HepG2 (cell line): ENCODE data around the gene PPP1R12A. TPM values are rescaled to one million over a fixed set of nuclear protein-coding genes. Genes with fewer than 3 reads are reported as not detected.
"Not testable (repeated sequence)": the region's sequence is repeated elsewhere in the genome, so short reads cannot be mapped to it uniquely, and the experiment has no call there.

Experiments used
- ATAC-seq: fragments of 200-7000 bp; cut with Tn5 transposase; 3 replicates; pipeline ENCODE4 v1.9.1; 2020; ENCODE audit warnings: mild to moderate bottlenecking, moderate library complexity
- BruUV-seq: library from RNA; stranded (reverse); fragments of 400-500 nt; replicated peaks from 2 replicates; lab custom pipeline; 2021; lab: Mats Ljungman, UMichigan
- CTCF ChIA-PET: fragments of 300-600 bp; formaldehyde crosslinking; extraction: SDS; loops from one replicate; lab custom pipeline; 2021; ENCODE audit warnings: low total read pairs, inconsistent platforms, low intra/inter-chr PET ratio; lab: Yijun Ruan, JAX
- POLR2A ChIA-PET: fragments of 350-600 bp; sonication (Branson Sonifier 250); formaldehyde crosslinking; loops from one replicate; lab custom pipeline; 2020; ENCODE audit warnings: antibody characterized with exemption, inconsistent platforms; lab: Yijun Ruan, JAX
- DNase-seq: peaks from one replicate; pipeline ENCODE4 v3.0.0-alpha.2; 2015; ENCODE audit warnings: low spot score
- FAIRE-seq: peaks from 3 replicates; lab custom pipeline; 2011; peaks lifted over from hg19 to GRCh38; lab: Jason Lieb, UNC
- H2AFZ ChIP-seq: one replicate; pipeline ENCODE4 v1.6.1; 2011; ENCODE audit warnings: low read length, inconsistent platforms
- H3K27ac ChIP-seq: fragments of 300-600 bp; 3 replicates; pipeline ENCODE4 v1.8.0; 2011; ENCODE audit warnings: mixed run types, mild to moderate bottlenecking, mixed read lengths, low read length, inconsistent platforms; ENCODE audit not compliant: insufficient read depth; ENCODE audit errors: extremely low read length
- H3K27me3 ChIP-seq, 2 experiments: fragments of 200-600 bp in 1 of 2; 2 replicates in 1 of 2; 3 replicates in 1 of 2; pipeline versions ENCODE4 v1.6.0 to v1.8.0; 2011; ENCODE audit warnings: low read length in 2 of 2, mild to moderate bottlenecking in 2 of 2, moderate library complexity in 2 of 2, inconsistent platforms in 1 of 2; ENCODE audit not compliant: insufficient read depth in 2 of 2, control insufficient read depth in 1 of 2
- H3K36me3 ChIP-seq, 2 experiments: fragments of 200-600 bp in 1 of 2; replicated peaks in 1 of 2; 2 replicates in 1 of 2; 3 replicates in 1 of 2; pipeline versions ENCODE4 v1.5.1 to v1.8.0; 2011; ENCODE audit warnings: low read length in 2 of 2, inconsistent platforms in 1 of 2; ENCODE audit not compliant: insufficient read depth in 2 of 2, control insufficient read depth in 1 of 2
- H3K4me1 ChIP-seq: 2 replicates; pipeline ENCODE4 v1.5.1; 2012; ENCODE audit warnings: low read length, inconsistent platforms; ENCODE audit not compliant: insufficient read depth
- H3K4me2 ChIP-seq: 2 replicates; pipeline ENCODE4 v1.6.0; 2011; ENCODE audit warnings: low read depth, low read length, inconsistent platforms
- H3K4me3 ChIP-seq, 3 experiments: fragments of 200-600 bp in 1 of 3; sonication (generic), shearing (Covaris generic) in 1 of 3; replicated peaks in 1 of 3; 2 replicates each; pipeline ENCODE4 v1.5.1; 2011 to 2016; ENCODE audit warnings: low read length in 3 of 3, inconsistent platforms in 2 of 3, low read depth in 2 of 3, mild to moderate bottlenecking in 2 of 3, control low read depth in 1 of 3, mixed read lengths in 1 of 3; ENCODE audit not compliant: insufficient read depth in 1 of 3
- H3K79me2 ChIP-seq: one replicate; pipeline ENCODE4 v1.6.1; 2011; ENCODE audit warnings: low read length, inconsistent platforms; ENCODE audit not compliant: insufficient read depth
- H3K9ac ChIP-seq: 2 replicates; pipeline ENCODE4 v1.6.0; 2011; ENCODE audit warnings: mild to moderate bottlenecking, low read depth, low read length, inconsistent platforms; ENCODE audit not compliant: insufficient read depth
- H3K9me3 ChIP-seq: 2 replicates; pipeline ENCODE4 v1.5.1; 2012; ENCODE audit warnings: mild to moderate bottlenecking, low read length
- H4K20me1 ChIP-seq: 2 replicates; pipeline ENCODE4 v1.6.0; 2011; ENCODE audit warnings: inconsistent platforms, mild to moderate bottlenecking, low read length, moderate library complexity; ENCODE audit not compliant: insufficient read depth
- BHLHE40 ChIP-seq: IDR thresholded peaks from 2 replicates; pipeline ENCODE4 v1.6.1; 2011; ENCODE audit warnings: low read length, improper control_type of control experiment
- HOXD1 ChIP-seq: sonication (generic); formaldehyde crosslinking; IDR thresholded peaks from 2 replicates; pipeline ENCODE4 v1.5.0; 2020; ENCODE audit warnings: missing genetic modification reagents
- NR2F2 ChIP-seq: IDR thresholded peaks from 2 replicates; pipeline ENCODE4 v1.6.1; 2012; ENCODE audit warnings: low read depth, inconsistent platforms, borderline replicate concordance
- SP1 ChIP-seq, 2 experiments: fragments of 450-650 bp in 1 of 2; sonication (generic) in 1 of 2; formaldehyde crosslinking in 1 of 2; IDR thresholded peaks; 2 replicates each; pipeline versions ENCODE4 v1.4.0 to v1.6.1; 2016 to 2020; ENCODE audit warnings: missing genetic modification reagents in 1 of 2
- ZNF138 ChIP-seq: sonication (generic); formaldehyde crosslinking; IDR thresholded peaks from 2 replicates; pipeline ENCODE4 v1.5.0; 2020; ENCODE audit warnings: mild to moderate bottlenecking, low read depth, missing genetic modification reagents
- ZNF275 ChIP-seq: sonication (generic); formaldehyde crosslinking; IDR thresholded peaks from 2 replicates; pipeline ENCODE4 v1.8.0; 2022; ENCODE audit warnings: missing genetic modification reagents, mild to moderate bottlenecking, inconsistent platforms, borderline replicate concordance
- WGBS: methylation state at CpG from one replicate; pipeline ENCODE4 v1.1.6; 2017; ENCODE audit warnings: low lambda C conversion rate; 5-methylcytosine and 5-hydroxymethylcytosine counted together
- in situ Hi-C: cut with HindIII; loops from 2 replicates; pipeline ENCODE4 v1.10.0; 2017; ENCODE audit warnings: low pct_unique_long_range_greater_than_20kb; ENCODE audit not compliant: extremely low pct_ligation_motif_present
- intact Hi-C: fragments of 100-400 bp; cut with micrococcal nuclease; formaldehyde crosslinking; loops from one replicate; pipeline ENCODE4 v1.10.0; 2022; ENCODE audit not compliant: unreplicated experiment
- polyA plus RNA-seq, 8 experiments: library from polyadenylated mRNA; depleted of rRNA in 3 of 8; stranded (reverse) in 7 of 8; unstranded in 1 of 8; fragments of >200 nt; fragmentation: Illumina TruSeq in 4 of 8; extraction: Trizol in 4 of 8; gene quantifications; 2 replicates each; pipeline versions ENCODE4 v1.2.1 to v1.2.3, GENCODE V29; 2011 to 2016; ENCODE audit warnings: low read depth in 4 of 8, missing spikeins in 1 of 8, mixed read lengths in 1 of 8; ENCODE audit not compliant: insufficient read depth in 1 of 8
- total RNA-seq, 5 experiments: library from RNA; depleted of rRNA; stranded (reverse); fragments of >200 nt; fragmentation: Illumina TruSeq; extraction: Trizol; gene quantifications; 2 replicates each; pipeline ENCODE4 v1.2.3, GENCODE V29; 2016; ENCODE audit warnings: low read depth in 1 of 5

The PPP1R12A gene
- total and polyA plus RNA-seq, 2 of the 13 experiments (the other 11 are each of a cell fraction or from before 2014, with no cell fraction given): 23.8 to 50.0 TPM

- H3K36me3 ChIP-seq: peaks cover 0 to 47% of the 10 kb centered on the region in 2 experiments; a peak in 4 of 5 replicates
- intact Hi-C loops: no loop called here
- BruUV-seq: no TSS peak
- no peak overlapping the region for H3K9ac ChIP-seq
- no peak overlapping the region for H2AFZ ChIP-seq
- H3K4me3 ChIP-seq: no peak overlapping the region
- TF ChIP-seq NR2F2: no peak
- TF ChIP-seq ZNF138: no peak
- no peak for TF ChIP-seq BHLHE40
- no peak for TF ChIP-seq SP1 (IDR thresholded peaks at IDR 0.05)
- TF ChIP-seq SP1 (CRISPR knock-in tag; IDR thresholded peaks at IDR 0.05): no peak
- no peak for TF ChIP-seq ZNF275 (CRISPR knock-in tag)
- TF ChIP-seq HOXD1 (CRISPR knock-in tag): no peak
- ATAC-seq (no peak), DNase-seq (no peak), FAIRE-seq (no peak)
- WGBS: 94% methylated on average over 3 of the region's 3 CpGs
- H3K27ac ChIP-seq: no peak overlapping the region
- no peaks in the 10 kb centered on the region for H3K9me3 ChIP-seq
- no peak overlapping the region for H3K4me2 ChIP-seq
- POLR2A ChIA-PET: no interaction called here
- H3K79me2 ChIP-seq: no peaks in the 10 kb centered on the region
- in situ Hi-C loops: no loop called here
- no peaks in the 10 kb centered on the region for H3K27me3 ChIP-seq
- CTCF ChIA-PET: no interaction called here
- H3K4me1 ChIP-seq: no peaks in the 10 kb centered on the region
- H4K20me1 ChIP-seq: no peaks in the 10 kb centered on the region
Observed at GRCh38 chr12:79818856-79819255, 116.0 kb downstream of the PPP1R12A start.

DNA sequence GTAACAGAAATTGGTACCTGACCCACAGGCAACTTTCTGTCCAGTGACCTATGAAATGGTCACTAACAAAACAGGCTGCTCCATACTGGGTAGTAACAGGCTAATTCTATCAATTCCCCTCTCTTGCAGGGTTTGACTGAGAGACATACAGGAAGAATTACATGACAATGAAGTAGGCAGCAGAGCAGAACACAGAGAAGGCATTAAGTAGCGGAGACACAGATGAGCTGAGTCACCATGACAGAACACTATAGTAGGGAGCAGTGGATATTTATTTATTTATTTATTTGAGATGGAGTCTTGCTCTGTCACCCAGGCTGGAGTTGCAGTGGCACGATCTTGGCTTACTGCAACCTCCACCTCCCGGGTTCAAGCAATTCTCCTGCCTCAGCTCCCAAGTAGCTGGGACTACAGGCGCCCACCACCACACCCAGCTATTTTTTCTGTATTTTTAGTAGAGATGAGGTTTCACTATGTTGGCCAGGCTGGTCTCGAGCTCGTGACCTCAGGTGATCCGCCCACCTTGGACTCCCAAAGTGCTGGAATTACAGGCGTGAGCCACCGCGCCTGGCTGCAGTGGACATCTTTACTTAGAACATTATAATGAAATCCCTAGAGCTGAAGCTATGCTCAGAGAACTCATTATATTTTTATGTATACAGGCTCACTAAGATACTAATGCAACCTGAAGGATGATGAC, 150.4 kb downstream of the PPP1R12A start:
- H3K9me3 ChIP-seq, ATAC-seq, DNase-seq, H3K79me2 ChIP-seq, H3K9ac ChIP-seq, H2AFZ ChIP-seq, H3K4me3 ChIP-seq, CTCF ChIA-PET, BruUV-seq, H3K27me3 ChIP-seq, intact Hi-C loops, H3K4me1 ChIP-seq, H4K20me1 ChIP-seq, H3K27ac ChIP-seq, FAIRE-seq, POLR2A ChIA-PET, H3K4me2 ChIP-seq: not testable (repeated sequence)
- in situ Hi-C loops: loop anchor here (25.0 kb wide), 1 partner anchor 403 kb away; no protein-coding TSS in a partner anchor
- WGBS: 90% methylated on average over 10 of the region's 10 CpGs
- peaks cover 3 to 30% of the 10 kb centered on the region in 2 experiments; a peak in 3 of 5 replicates for H3K36me3 ChIP-seq
